Liver (tissue), 9 donors: ENCODE measurements around the gene CCDC39. TPM values are rescaled to one million over a fixed set of nuclear protein-coding genes. Genes with fewer than 3 reads are reported as not detected.
"Not testable (repeated sequence)": the region's sequence is repeated elsewhere in the genome, so short reads cannot be mapped to it uniquely, and the experiment has no call there.

Experiments used
- DNase-seq: peaks from one replicate; pipeline ENCODE4 v3.0.0-alpha.2; 2017; ENCODE audit warnings: low spot score
- H3K27ac ChIP-seq, 2 donors: one replicate each; pipeline ENCODE4 v1.7.0; 2013; ENCODE audit warnings: inconsistent platforms in 2 of 2, low read length in 2 of 2, control low read depth in 1 of 2, low read depth in 1 of 2, mild to moderate bottlenecking in 1 of 2
- H3K27me3 ChIP-seq, 4 donors: one replicate each; pipeline versions ENCODE4 v1.6.1 to v1.7.0; 2013; ENCODE audit warnings: low read length in 3 of 4, inconsistent platforms in 1 of 4, mild to moderate bottlenecking in 1 of 4, moderate library complexity in 1 of 4; ENCODE audit not compliant: control insufficient read depth in 4 of 4, insufficient read depth in 4 of 4
- H3K36me3 ChIP-seq, 4 donors: one replicate each; pipeline versions ENCODE4 v1.6.1 to v1.7.0; 2013; ENCODE audit warnings: low read length in 3 of 4, mild to moderate bottlenecking in 3 of 4, low read depth in 1 of 4, moderate library complexity in 1 of 4; ENCODE audit not compliant: control insufficient read depth in 4 of 4, insufficient read depth in 3 of 4
- H3K4me1 ChIP-seq, 4 donors: one replicate each; pipeline versions ENCODE4 v1.6.1 to v1.7.0; 2013; ENCODE audit warnings: low read length in 3 of 4, mild to moderate bottlenecking in 3 of 4, moderate library complexity in 1 of 4; ENCODE audit not compliant: control insufficient read depth in 4 of 4, insufficient read depth in 4 of 4
- H3K4me3 ChIP-seq, 3 donors: one replicate each; pipeline versions ENCODE4 v1.6.1 to v1.7.0; 2013; ENCODE audit warnings: low read length in 3 of 3, control low read depth in 1 of 3, low read depth in 1 of 3, mild to moderate bottlenecking in 1 of 3
- H3K9ac ChIP-seq, 2 donors: one replicate each; pipeline ENCODE4 v1.7.0; 2013; ENCODE audit warnings: low read length in 2 of 2, mild to moderate bottlenecking in 2 of 2, moderate library complexity in 2 of 2, control low read depth in 1 of 2, low read depth in 1 of 2
- H3K9me3 ChIP-seq, 4 donors: one replicate each; pipeline versions ENCODE4 v1.6.1 to v1.7.0; 2013; ENCODE audit warnings: low read length in 3 of 4; ENCODE audit not compliant: control insufficient read depth in 4 of 4
- ATF3 ChIP-seq: IDR thresholded peaks from 2 replicates; pipeline ENCODE4 v1.6.1; 2016; ENCODE audit warnings: antibody characterized with exemption
- CTCF ChIP-seq: fragments of 150-350 bp; IDR thresholded peaks from 2 replicates; pipeline ENCODE4 v1.5.1; 2017; ENCODE audit warnings: improper control_type of control experiment, low read depth, low read length; ENCODE audit not compliant: missing input control
- GABPA ChIP-seq, 2 donors: IDR thresholded peaks in 1 of 2; conservative IDR thresholded peaks in 1 of 2; 2 replicates each; pipeline ENCODE4 v1.6.1; 2016; ENCODE audit warnings: antibody characterized with exemption in 2 of 2, mild to moderate bottlenecking in 1 of 2, moderate library complexity in 1 of 2
- HNF4G ChIP-seq: IDR thresholded peaks from 2 replicates; pipeline ENCODE4 v1.6.1; 2016; ENCODE audit warnings: antibody characterized with exemption
- MAX ChIP-seq: IDR thresholded peaks from 2 replicates; pipeline ENCODE4 v1.6.1; 2016; ENCODE audit warnings: antibody characterized with exemption
- REST ChIP-seq: IDR thresholded peaks from 2 replicates; pipeline ENCODE4 v1.6.1; 2016; ENCODE audit warnings: antibody characterized with exemption, mild to moderate bottlenecking
- SP1 ChIP-seq: IDR thresholded peaks from 2 replicates; pipeline ENCODE4 v1.6.1; 2018; ENCODE audit warnings: antibody characterized with exemption, mild to moderate bottlenecking
- TAF1 ChIP-seq: conservative IDR thresholded peaks from 2 replicates; pipeline ENCODE4 v1.6.1; 2016; ENCODE audit warnings: antibody characterized with exemption, mild to moderate bottlenecking
- YY1 ChIP-seq: IDR thresholded peaks from 2 replicates; pipeline ENCODE4 v1.6.1; 2016; ENCODE audit warnings: antibody characterized with exemption, mild to moderate bottlenecking
- ZBTB33 ChIP-seq: IDR thresholded peaks from 2 replicates; pipeline ENCODE4 v1.6.1; 2016; ENCODE audit warnings: antibody characterized with exemption
- WGBS: extraction: QIAGEN DNeasy Blood & Tissue Kit; methylation state at CpG from one replicate; pipeline ENCODE4 v1.1.7; 2013; 5-methylcytosine and 5-hydroxymethylcytosine counted together
- polyA plus RNA-seq, 2 donors: library from polyadenylated mRNA; stranded (reverse) in 1 of 2; unstranded in 1 of 2; fragments of 200-250 nt in 1 of 2; fragments of >200 nt in 1 of 2; fragmentation: Nextera tagmentation in 1 of 2; extraction: Ambion mirVana in 1 of 2; gene quantifications; one replicate each; pipeline versions ENCODE4 v1.2.1 to v1.2.3, GENCODE V29; 2013 to 2015
- total RNA-seq, 2 donors: library from RNA; depleted of rRNA; stranded (reverse); fragments of >200 nt; gene quantifications; one replicate each; pipeline ENCODE4 v1.2.3, GENCODE V29; 2014
- donor health status: healthy.
- donor health status: healthy.
- donor health status: healthy.
- donor health status: healthy.
- donor health status: healthy.

The CCDC39 gene
- total and polyA plus RNA-seq, 4 donors, result under 0.01 to 0.08 TPM; not detected in 2

GRCh38 chr3:180619723-180620122 is 59.6 kb downstream of the CCDC39 start:
- no peak for DNase-seq
- Histone ChIP-seq H3K9ac (no peak overlapping the region), H3K4me3 (no peak overlapping the region), H3K36me3 (no peaks in the 10 kb centered on the region), H3K27me3 (no peaks in the 10 kb centered on the region), H3K27ac (no peak overlapping the region), H3K4me1 (no peaks in the 10 kb centered on the region), H3K9me3 (no peaks in the 10 kb centered on the region)
- WGBS, result 90% methylated on average over 2 of the region's 2 CpGs
- TF ChIP-seq REST, result no peak
- TF ChIP-seq ZBTB33, result no peak
- no peak for TF ChIP-seq SP1
- no peak for TF ChIP-seq TAF1
- TF ChIP-seq YY1, result no peak
- TF ChIP-seq HNF4G, result no peak
- no peak for TF ChIP-seq ATF3
- no peak for TF ChIP-seq CTCF
- TF ChIP-seq GABPA (IDR thresholded peaks at IDR 0.05 in 1 of 2, conservative IDR thresholded peaks at IDR 0.05 in 1 of 2), result no peak
- TF ChIP-seq MAX, result no peak

GRCh38 chr3:180618563-180618962 is 60.7 kb downstream of the CCDC39 start:
- H3K4me1 ChIP-seq, H3K9ac ChIP-seq, H3K27me3 ChIP-seq, DNase-seq, H3K27ac ChIP-seq, H3K9me3 ChIP-seq, H3K4me3 ChIP-seq, H3K36me3 ChIP-seq: not testable (repeated sequence)
- 100% methylated on average over 2 of the region's 2 CpGs for WGBS
